MCF 10A (cell line): ENCODE data around the gene STXBP6. TPM values are rescaled to one million over a fixed set of nuclear protein-coding genes. Genes with fewer than 3 reads are reported as not detected.

Experiments used
- BruUV-seq: library from RNA; stranded (reverse); fragments of 400-500 nt; replicated peaks from 2 replicates; lab custom pipeline; 2021; lab: Mats Ljungman, UMichigan
- CTCF ChIA-PET: fragments of 300-600 bp; sonication (Branson Sonifier 250); formaldehyde crosslinking; extraction: SDS; loops from one replicate; lab custom pipeline; 2021; ENCODE audit warnings: antibody characterized with exemption, inconsistent platforms; lab: Yijun Ruan, JAX
- POLR2A ChIA-PET: fragments of 300-600, 350-650 bp; sonication (Branson Sonifier 250); formaldehyde crosslinking; extraction: SDS; loops from one replicate; lab custom pipeline; 2020; ENCODE audit warnings: antibody characterized with exemption, inconsistent platforms; lab: Yijun Ruan, JAX
- DNase-seq: peaks from one replicate; pipeline ENCODE4 v3.0.0-alpha.2; 2018; ENCODE audit not compliant: unreplicated experiment
- H3K27ac Mint-ChIP-seq: one replicate; pipeline ENCODE4 v1.8.0; 2022; ENCODE audit warnings: mild to moderate bottlenecking, low read depth, mixed read lengths; ENCODE audit not compliant: unreplicated experiment
- H3K27me3 Mint-ChIP-seq: one replicate; pipeline ENCODE4 v1.8.0; 2022; ENCODE audit warnings: mixed read lengths; ENCODE audit not compliant: insufficient read depth, unreplicated experiment
- H3K36me3 Mint-ChIP-seq: one replicate; pipeline ENCODE4 v1.8.0; 2022; ENCODE audit warnings: mild to moderate bottlenecking, moderate library complexity, mixed read lengths; ENCODE audit not compliant: insufficient read depth, unreplicated experiment
- H3K4me1 Mint-ChIP-seq: one replicate; pipeline ENCODE4 v1.8.0; 2022; ENCODE audit warnings: mixed read lengths; ENCODE audit not compliant: insufficient read depth, unreplicated experiment
- H3K4me3 Mint-ChIP-seq: one replicate; pipeline ENCODE4 v1.8.0; 2022; ENCODE audit warnings: mild to moderate bottlenecking, moderate library complexity, mixed read lengths; ENCODE audit not compliant: unreplicated experiment
- H3K9me3 Mint-ChIP-seq: one replicate; pipeline ENCODE4 v1.8.0; 2022; ENCODE audit warnings: mixed read lengths; ENCODE audit not compliant: unreplicated experiment
- intact Hi-C: fragments of 100-400 bp; cut with micrococcal nuclease; formaldehyde crosslinking; loops from 2 replicates; pipeline ENCODE4 v1.14.1; 2022
- total RNA-seq: library from RNA; stranded (reverse); gene quantifications from 2 replicates; pipeline ENCODE4 v1.2.3, GENCODE V29; 2022
- TF ChIP-seq, protein P1 (sequence below): fragments of 200-600 bp; IDR thresholded peaks from one replicate; pipeline ENCODE4 v1.8.0; 2022; ENCODE audit warnings: antibody characterized with exemption, mild to moderate bottlenecking; ENCODE audit not compliant: unreplicated experiment

STXBP6 gene
- total RNA-seq, 1 experiment from 2014 or later = not detected

DNA sequence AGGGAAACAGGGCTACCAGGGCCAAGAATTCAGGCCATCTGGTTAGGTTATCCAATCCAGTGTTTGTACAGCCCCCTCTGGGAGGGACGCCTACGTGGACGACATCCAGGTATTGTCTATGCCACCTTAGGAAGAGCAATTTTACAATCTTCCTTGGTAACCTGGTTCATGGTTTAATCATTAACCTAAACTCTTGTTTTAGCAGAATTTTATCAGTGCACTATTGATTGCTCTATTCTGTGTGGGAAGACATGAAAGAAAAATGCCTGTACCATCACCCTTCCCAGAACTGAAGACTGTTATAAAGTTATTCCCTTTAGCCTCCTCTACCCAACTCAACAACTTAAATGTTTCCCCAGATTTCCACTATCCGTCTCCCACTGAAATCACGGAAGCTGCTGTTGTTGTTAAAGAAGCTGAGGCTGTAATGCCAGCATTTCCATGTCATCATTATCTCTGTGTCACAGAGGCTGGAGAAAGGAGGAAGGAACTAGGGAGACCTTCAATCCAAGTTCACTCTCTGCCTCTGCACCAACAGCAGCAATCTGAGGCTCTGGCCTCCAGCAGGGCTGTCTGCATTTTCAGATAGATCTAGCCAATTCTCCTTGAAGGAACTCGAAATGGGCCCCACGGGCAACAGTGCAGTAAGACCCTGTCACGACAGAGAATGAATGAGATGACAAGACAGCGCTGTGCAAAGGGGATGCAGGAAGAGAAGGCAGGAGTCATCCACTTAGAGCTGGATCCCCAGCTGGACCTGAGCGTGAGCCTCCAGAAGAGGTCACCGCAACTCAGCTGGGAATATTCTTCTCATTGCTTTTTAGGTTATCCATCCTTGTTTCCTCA lies 232.5 kb downstream of the STXBP6 start:
- H3K4me1 Mint-ChIP-seq = peaks cover 6% of the 10 kb centered on the region
- CTCF ChIA-PET = no interaction called here
- POLR2A ChIA-PET = interaction anchor here (0.6 kb wide), 1 partner anchor 622 kb away, joined by 3 read pairs; the partner anchor contains the start of gene TM9SF1
- DNase-seq = no peak
- H3K27ac Mint-ChIP-seq = no peak overlapping the region
- no peaks in the 10 kb centered on the region for H3K36me3 Mint-ChIP-seq
- intact Hi-C loops = loop anchor here (1.0 kb wide), 1 partner anchor 226 kb away; no protein-coding TSS in a partner anchor
- H3K4me3 Mint-ChIP-seq = no peak overlapping the region
- H3K9me3 Mint-ChIP-seq = peaks cover 7% of the 10 kb centered on the region
- H3K27me3 Mint-ChIP-seq = no peaks in the 10 kb centered on the region
- no TSS peak for BruUV-seq
- TF ChIP-seq, protein P1, sequence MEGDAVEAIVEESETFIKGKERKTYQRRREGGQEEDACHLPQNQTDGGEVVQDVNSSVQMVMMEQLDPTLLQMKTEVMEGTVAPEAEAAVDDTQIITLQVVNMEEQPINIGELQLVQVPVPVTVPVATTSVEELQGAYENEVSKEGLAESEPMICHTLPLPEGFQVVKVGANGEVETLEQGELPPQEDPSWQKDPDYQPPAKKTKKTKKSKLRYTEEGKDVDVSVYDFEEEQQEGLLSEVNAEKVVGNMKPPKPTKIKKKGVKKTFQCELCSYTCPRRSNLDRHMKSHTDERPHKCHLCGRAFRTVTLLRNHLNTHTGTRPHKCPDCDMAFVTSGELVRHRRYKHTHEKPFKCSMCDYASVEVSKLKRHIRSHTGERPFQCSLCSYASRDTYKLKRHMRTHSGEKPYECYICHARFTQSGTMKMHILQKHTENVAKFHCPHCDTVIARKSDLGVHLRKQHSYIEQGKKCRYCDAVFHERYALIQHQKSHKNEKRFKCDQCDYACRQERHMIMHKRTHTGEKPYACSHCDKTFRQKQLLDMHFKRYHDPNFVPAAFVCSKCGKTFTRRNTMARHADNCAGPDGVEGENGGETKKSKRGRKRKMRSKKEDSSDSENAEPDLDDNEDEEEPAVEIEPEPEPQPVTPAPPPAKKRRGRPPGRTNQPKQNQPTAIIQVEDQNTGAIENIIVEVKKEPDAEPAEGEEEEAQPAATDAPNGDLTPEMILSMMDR = peak; percentile 25

DNA sequence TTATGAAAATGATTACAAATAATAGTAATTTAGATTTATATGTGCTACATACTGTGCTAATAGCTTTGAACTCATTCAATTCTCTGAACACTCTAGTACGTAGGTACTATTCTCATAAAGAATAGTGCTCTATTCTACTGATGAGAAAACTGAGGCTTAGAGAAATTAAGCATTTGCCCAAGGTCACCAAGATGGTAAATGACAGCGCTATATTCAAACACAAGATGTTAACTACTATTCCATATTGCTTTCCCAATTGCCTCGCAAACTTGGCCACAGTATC lies 233.1 kb downstream of the STXBP6 start:
- H3K4me3 Mint-ChIP-seq = no peak overlapping the region
- no peak overlapping the region for H3K27ac Mint-ChIP-seq
- peaks cover 4% of the 10 kb centered on the region for H3K9me3 Mint-ChIP-seq
- H3K36me3 Mint-ChIP-seq = no peaks in the 10 kb centered on the region
- no peak for DNase-seq
- intact Hi-C loops = loop anchor here (1.0 kb wide), 1 partner anchor 226 kb away; no protein-coding TSS in a partner anchor
- H3K27me3 Mint-ChIP-seq = no peaks in the 10 kb centered on the region
- POLR2A ChIA-PET = no interaction called here
- TF ChIP-seq, protein P1 = no peak
- no TSS peak for BruUV-seq
- CTCF ChIA-PET = interaction anchor here (0.6 to 1.1 kb wide), 2 partner anchors 316 to 354 kb away, joined by 3 read pairs; no protein-coding TSS in a partner anchor
- H3K4me1 Mint-ChIP-seq = peaks cover 6% of the 10 kb centered on the region

DNA sequence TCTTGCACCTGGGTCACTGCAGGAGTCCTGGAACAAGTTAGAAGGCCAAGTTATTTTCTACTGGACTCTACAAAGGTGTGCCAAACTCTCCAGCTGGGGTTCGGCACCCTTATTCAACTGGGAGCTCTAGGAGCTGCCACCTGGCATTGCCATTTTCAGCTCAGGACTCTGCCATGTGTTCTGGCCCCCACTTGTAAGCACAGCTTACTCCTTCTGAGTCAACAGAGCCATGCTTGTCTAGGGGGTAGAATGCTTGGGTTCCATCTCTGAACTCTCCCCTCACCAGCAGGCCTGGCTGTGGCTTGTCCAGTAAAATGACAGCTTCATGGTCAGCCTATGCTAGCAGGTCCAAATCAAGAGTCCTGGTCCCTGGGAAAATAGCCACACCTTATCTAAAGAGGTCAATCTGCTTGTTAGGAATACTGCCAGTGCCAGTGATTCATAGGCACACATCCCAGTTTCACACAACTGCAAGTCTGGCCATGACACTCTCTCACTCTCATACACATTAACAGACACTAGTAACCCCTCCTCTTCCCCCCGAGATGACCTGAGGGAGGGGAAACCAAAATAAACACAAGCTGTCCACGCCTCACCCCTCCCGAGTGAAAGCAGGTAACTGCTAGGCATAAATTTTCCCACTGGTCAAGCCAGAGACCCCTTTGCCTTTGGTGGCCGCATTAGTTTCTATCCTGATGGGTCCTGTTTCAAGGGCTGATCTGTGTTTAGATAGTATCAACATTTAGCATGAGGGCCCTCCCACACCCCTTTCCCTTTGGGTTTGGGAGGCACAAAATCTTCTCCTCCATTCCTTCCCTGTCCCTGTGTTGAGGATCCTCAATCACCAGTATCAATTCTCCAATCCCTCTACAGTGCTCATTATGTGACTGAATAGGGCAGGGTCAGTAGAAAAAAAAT lies 233.7 kb downstream of the STXBP6 start:
- TF ChIP-seq, protein P1 = no peak
- Mint-ChIP-seq H3K4me1 (peaks cover 6% of the 10 kb centered on the region), H3K27ac (no peak overlapping the region), H3K4me3 (no peak overlapping the region), H3K36me3 (no peaks in the 10 kb centered on the region), H3K27me3 (no peaks in the 10 kb centered on the region), H3K9me3 (no peaks in the 10 kb centered on the region)
- intact Hi-C loops = no loop called here
- CTCF ChIA-PET = interaction anchor here (0.6 to 1.1 kb wide), 4 partner anchors 219 to 546 kb away, joined by 3 read pairs; no protein-coding TSS in a partner anchor
- POLR2A ChIA-PET = no interaction called here
- no peak for DNase-seq
- BruUV-seq = no TSS peak

DNA sequence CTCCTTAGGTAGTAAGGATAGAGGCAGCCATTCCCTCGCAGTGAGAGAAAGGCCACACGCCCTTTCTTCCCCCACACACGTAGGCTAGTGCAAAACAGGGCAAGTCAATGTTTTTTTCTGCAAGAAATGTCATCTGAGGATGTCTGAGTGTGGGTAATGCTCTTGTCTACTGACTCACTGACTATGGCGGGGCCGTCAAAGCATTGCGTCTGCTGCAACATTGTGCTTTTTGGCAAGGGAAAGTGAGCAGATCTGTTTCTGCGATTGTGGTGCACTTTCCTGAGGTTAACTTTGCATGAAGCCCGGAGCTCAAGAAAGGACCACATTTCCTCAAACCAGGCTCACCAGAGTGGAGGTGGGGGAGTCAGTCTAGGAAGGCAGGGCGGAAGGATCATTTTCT lies 234.4 kb downstream of the STXBP6 start:
- Mint-ChIP-seq H3K4me3 (no peak overlapping the region), H3K27ac (no peak overlapping the region), H3K4me1 (peaks cover 6% of the 10 kb centered on the region), H3K9me3 (no peaks in the 10 kb centered on the region), H3K36me3 (no peaks in the 10 kb centered on the region), H3K27me3 (no peaks in the 10 kb centered on the region)
- ChIA-PET POLR2A (no interaction called here), CTCF (interaction anchor here (0.6 to 0.7 kb wide), 3 partner anchors 219 to 547 kb away, joined by 3 read pairs; no protein-coding TSS in a partner anchor)
- BruUV-seq = no TSS peak
- TF ChIP-seq, protein P1 = no peak
- DNase-seq = no peak
- intact Hi-C loops = no loop called here
